GM20000 (cell line): Measurements from ENCODE around the gene PRR20G.
"Not testable (repeated sequence)": the region's sequence is repeated elsewhere in the genome, so short reads cannot be mapped to it uniquely, and the experiment has no call there.

Source experiments
- DNase-seq: peaks from one replicate; pipeline ENCODE4 v3.0.0; 2012; ENCODE audit warnings: low spot score
- TF ChIP-seq, protein P1 (sequence below): IDR thresholded peaks from 2 replicates; pipeline ENCODE4 v1.5.1; 2012; ENCODE audit warnings: mild to moderate bottlenecking, control low read depth; ENCODE audit errors: extremely low read depth, missing control alignments

Gene PRR20G

GRCh38 chr3:127312818-127313217, 25.0 kb upstream of the PRR20G start:
- DNase-seq: no peak
- TF ChIP-seq, protein P1, sequence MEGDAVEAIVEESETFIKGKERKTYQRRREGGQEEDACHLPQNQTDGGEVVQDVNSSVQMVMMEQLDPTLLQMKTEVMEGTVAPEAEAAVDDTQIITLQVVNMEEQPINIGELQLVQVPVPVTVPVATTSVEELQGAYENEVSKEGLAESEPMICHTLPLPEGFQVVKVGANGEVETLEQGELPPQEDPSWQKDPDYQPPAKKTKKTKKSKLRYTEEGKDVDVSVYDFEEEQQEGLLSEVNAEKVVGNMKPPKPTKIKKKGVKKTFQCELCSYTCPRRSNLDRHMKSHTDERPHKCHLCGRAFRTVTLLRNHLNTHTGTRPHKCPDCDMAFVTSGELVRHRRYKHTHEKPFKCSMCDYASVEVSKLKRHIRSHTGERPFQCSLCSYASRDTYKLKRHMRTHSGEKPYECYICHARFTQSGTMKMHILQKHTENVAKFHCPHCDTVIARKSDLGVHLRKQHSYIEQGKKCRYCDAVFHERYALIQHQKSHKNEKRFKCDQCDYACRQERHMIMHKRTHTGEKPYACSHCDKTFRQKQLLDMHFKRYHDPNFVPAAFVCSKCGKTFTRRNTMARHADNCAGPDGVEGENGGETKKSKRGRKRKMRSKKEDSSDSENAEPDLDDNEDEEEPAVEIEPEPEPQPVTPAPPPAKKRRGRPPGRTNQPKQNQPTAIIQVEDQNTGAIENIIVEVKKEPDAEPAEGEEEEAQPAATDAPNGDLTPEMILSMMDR: no peak

DNA sequence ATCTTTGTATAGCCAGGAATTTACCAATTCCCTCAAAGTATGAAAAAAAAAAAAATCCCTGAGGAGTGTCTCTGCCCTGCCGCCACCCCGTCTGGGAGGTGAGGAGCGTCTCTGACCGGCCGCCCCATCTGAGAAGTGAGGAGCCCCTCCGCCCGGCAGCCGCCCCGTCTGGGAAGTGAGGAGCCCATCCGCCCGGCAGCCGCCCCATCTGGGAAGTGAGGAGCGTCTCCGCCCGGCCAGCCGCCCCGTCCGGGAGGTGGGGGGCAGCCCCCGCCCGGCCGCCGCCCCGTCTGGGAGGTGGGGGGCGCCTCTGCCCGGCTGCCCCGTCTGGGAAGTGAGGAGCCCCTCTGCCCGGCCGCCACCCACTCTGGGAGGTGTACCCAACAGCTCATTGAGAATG, 21.0 kb upstream of the PRR20G start:
- DNase-seq: not testable (repeated sequence)

- DNase-seq: no peak
- TF ChIP-seq, protein P1: no peak
These were observed 20.1 kb upstream of the PRR20G start for GRCh38 chr3:127307916-127308315.

GRCh38 chr3:127307112-127307835, 19.4 kb upstream of the PRR20G start:
- TF ChIP-seq, protein P1: no peak

GRCh38 chr3:127306361-127307111, 18.7 kb upstream of the PRR20G start:
- no peak for DNase-seq
- TF ChIP-seq, protein P1: no peak

More at GRCh38 chr3:127307112-127307835, 19.4 kb upstream of the PRR20G start:
- peak; percentile 51 for DNase-seq

DNA sequence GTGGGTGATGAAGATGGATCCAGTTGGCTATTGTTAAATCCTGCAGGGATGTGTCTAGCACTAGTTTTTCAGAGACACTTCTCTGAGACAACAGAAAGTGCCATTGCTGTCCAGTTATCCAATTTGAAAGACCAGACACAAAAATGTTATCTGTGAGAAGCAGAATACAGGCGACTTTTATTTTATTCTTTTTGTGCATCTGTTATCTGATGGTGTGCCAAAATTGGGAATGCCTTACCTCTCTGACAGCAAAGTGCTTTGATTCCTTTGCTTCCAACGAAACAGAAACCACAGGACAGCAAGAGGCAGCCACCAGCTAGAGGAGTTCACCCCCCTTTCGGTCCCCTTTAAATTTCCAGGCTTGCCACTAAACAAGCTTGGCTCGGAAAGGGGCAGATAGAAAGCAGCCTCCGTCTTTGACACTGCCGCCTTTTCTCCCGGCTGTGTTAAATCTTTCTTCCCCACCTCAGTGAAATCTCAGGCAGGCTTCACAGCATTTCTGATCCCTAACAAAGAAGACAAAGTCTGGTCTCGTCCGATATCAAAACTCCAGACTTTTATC, 17.7 kb upstream of the PRR20G start:
- TF ChIP-seq, protein P1: no peak
- no peak for DNase-seq

DNA sequence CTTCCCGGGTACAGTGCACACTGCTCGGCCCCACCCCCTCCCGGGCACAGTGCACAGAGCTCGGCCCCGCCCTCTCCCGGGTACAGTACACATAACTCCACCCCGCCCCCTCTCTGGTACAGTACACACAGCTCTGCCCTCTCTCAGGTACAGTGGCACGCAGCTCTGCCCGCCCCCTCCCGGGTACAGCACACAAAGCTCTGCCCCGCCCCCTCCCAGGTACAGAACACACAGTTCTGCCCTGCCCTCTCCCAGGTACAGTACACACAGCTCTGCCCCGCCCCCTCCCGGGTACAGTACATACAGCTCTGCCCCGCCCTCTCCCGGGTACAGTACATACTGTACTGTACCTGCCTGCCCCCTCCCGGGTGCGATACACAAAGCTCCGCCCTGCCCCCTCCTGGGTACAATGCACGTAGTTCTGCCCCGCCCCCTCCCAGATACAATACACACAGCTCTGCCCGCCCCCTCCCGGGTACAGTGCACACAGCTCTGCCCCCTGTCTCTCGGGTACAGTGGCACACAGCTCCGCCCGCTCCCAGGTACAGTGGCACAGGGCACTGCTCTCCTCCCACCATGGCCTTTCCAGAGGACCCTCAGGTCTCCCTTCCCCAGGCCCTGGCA, 16.4 kb upstream of the PRR20G start:
- TF ChIP-seq, protein P1: no peak

More for the DNA sequence above, 16.4 kb upstream of the PRR20G start:
- DNase-seq: no peak
